CD4-positive, alpha-beta memory T cell (primary cell): Measurements from ENCODE around the gene CLC. TPM values are rescaled to one million over a fixed set of nuclear protein-coding genes. Genes with fewer than 3 reads are reported as not detected.
"Not testable (repeated sequence)": the region's sequence is repeated elsewhere in the genome, so short reads cannot be mapped to it uniquely, and the experiment has no call there.

Experiments used
- CTCF ChIA-PET: fragments of 350-600 bp; sonication (Branson Sonifier 250); formaldehyde crosslinking; loops from one replicate; lab custom pipeline; 2021; ENCODE audit warnings: inconsistent platforms; ENCODE audit not compliant: partially characterized antibody; lab: Charles Lee
- POLR2A ChIA-PET: fragments of 350-600 bp; sonication (Branson Sonifier 250); formaldehyde crosslinking; loops from one replicate; lab custom pipeline; 2021; ENCODE audit not compliant: partially characterized antibody; lab: Charles Lee
- DNase-seq, 5 donors: peaks; one replicate each; pipeline versions ENCODE4 v3.0.0 to v3.0.0-alpha.2; 2020 to 2022; ENCODE audit warnings: mixed read lengths in 1 of 5
- H3K27ac ChIP-seq: one replicate; pipeline ENCODE4 v1.7.0; 2013; ENCODE audit warnings: low read depth, low read length
- H3K27me3 ChIP-seq: 2 replicates; pipeline ENCODE4 v1.7.0; 2013; ENCODE audit warnings: mild to moderate bottlenecking, low read length, moderate library complexity; ENCODE audit not compliant: insufficient read depth
- H3K36me3 ChIP-seq: 2 replicates; pipeline ENCODE4 v1.7.0; 2013; ENCODE audit warnings: mild to moderate bottlenecking, low read length, moderate library complexity; ENCODE audit not compliant: insufficient read depth
- H3K4me1 ChIP-seq: 2 replicates; pipeline ENCODE4 v1.7.0; 2013; ENCODE audit warnings: mild to moderate bottlenecking, low read length, moderate library complexity; ENCODE audit not compliant: insufficient read depth
- H3K4me3 ChIP-seq, 2 donors: one replicate each; pipeline ENCODE4 v1.7.0; 2013; ENCODE audit warnings: low read length in 2 of 2, mild to moderate bottlenecking in 1 of 2
- H3K9me3 ChIP-seq, 2 donors: one replicate each; pipeline ENCODE4 v1.7.0; 2013; ENCODE audit warnings: low read length in 2 of 2, control low read depth in 1 of 2; ENCODE audit not compliant: control insufficient read depth in 1 of 2
- H3K27ac Mint-ChIP-seq, 7 donors: one replicate each; pipeline ENCODE4 v1.8.0; 2020 to 2021; ENCODE audit warnings: mixed read lengths in 7 of 7, mild to moderate bottlenecking in 6 of 7, inconsistent platforms in 3 of 7, moderate library complexity in 3 of 7
- H3K27me3 Mint-ChIP-seq, 2 donors: one replicate each; pipeline ENCODE4 v1.8.0; 2020 to 2021; ENCODE audit warnings: mixed read lengths in 2 of 2
- H3K36me3 Mint-ChIP-seq, 2 donors: one replicate each; pipeline ENCODE4 v1.8.0; 2020 to 2021; ENCODE audit warnings: mixed read lengths in 2 of 2, inconsistent platforms in 1 of 2, mild to moderate bottlenecking in 1 of 2
- H3K4me1 Mint-ChIP-seq, 4 donors: one replicate each; pipeline ENCODE4 v1.8.0; 2020 to 2021; ENCODE audit warnings: mixed read lengths in 4 of 4, mild to moderate bottlenecking in 1 of 4
- H3K4me3 Mint-ChIP-seq, 8 donors: one replicate each; pipeline ENCODE4 v1.8.0; 2020 to 2021; ENCODE audit warnings: mixed read lengths in 8 of 8, mild to moderate bottlenecking in 7 of 8, moderate library complexity in 6 of 8, inconsistent platforms in 3 of 8
- H3K9me3 Mint-ChIP-seq, 8 donors: one replicate each; pipeline ENCODE4 v1.8.0; 2020 to 2021; ENCODE audit warnings: mixed read lengths in 8 of 8, mild to moderate bottlenecking in 5 of 8, inconsistent platforms in 3 of 8, moderate library complexity in 1 of 8
- intact Hi-C: fragments of 100-400 bp; cut with micrococcal nuclease; formaldehyde crosslinking; loops from one replicate; pipeline ENCODE4 v1.15.1; 2023
- polyA plus RNA-seq, 2 donors: library from polyadenylated mRNA; unstranded; fragments of 300-500 nt; fragmentation: Illumina TruSeq; gene quantifications; one replicate each; pipeline ENCODE4 v1.2.3, GENCODE V29; 2021
- total RNA-seq, 2 experiments: library from RNA; stranded (reverse); gene quantifications; one replicate each; pipeline ENCODE4 v1.2.3, GENCODE V29; 2021

Gene CLC
- total and polyA plus RNA-seq, 4 experiments from 2014 or later: 0.58 to 0.96 (median 0.93) TPM; not detected in 1

- Mint-ChIP-seq H3K27me3 (peaks cover 4 to 11% of the 10 kb centered on the region in 2 donors), H3K9me3 (peaks cover 0 to 3% (median 0%) of the 10 kb centered on the region in 8 donors), H3K4me3 (no peak overlapping the region), H3K36me3 (no peaks in the 10 kb centered on the region), H3K27ac (no peak overlapping the region), H3K4me1 (peaks cover 0 to 3% (median 0%) of the 10 kb centered on the region in 4 donors)
- DNase-seq: no peak
- Histone ChIP-seq H3K27ac (no peak overlapping the region), H3K27me3 (no peaks in the 10 kb centered on the region), H3K4me3 (no peak overlapping the region), H3K4me1 (no peaks in the 10 kb centered on the region), H3K9me3 (no peaks in the 10 kb centered on the region), H3K36me3 (no peaks in the 10 kb centered on the region)
- ChIA-PET POLR2A (no interaction called here), CTCF (no interaction called here)
- intact Hi-C loops: no loop called here
Measured at GRCh38 chr19:39696387-39696786, 41.4 kb downstream of the CLC start.

- H3K36me3 ChIP-seq: no peaks in the 10 kb centered on the region
- no peak overlapping the region for H3K27ac ChIP-seq
- no peak overlapping the region for H3K27ac Mint-ChIP-seq
- no peaks in the 10 kb centered on the region for H3K9me3 ChIP-seq
- H3K27me3 ChIP-seq: no peaks in the 10 kb centered on the region
- peaks cover 0 to 3% (median 0%) of the 10 kb centered on the region in 4 donors for H3K4me1 Mint-ChIP-seq
- no peak for DNase-seq
- no peaks in the 10 kb centered on the region for H3K36me3 Mint-ChIP-seq
- H3K4me1 ChIP-seq: no peaks in the 10 kb centered on the region
- H3K9me3 Mint-ChIP-seq: peaks cover 0 to 6% (median 0%) of the 10 kb centered on the region in 8 donors
- no peak overlapping the region for H3K4me3 ChIP-seq
- H3K27me3 Mint-ChIP-seq: peaks cover 5 to 13% of the 10 kb centered on the region in 2 donors
- CTCF ChIA-PET: no interaction called here
- intact Hi-C loops: no loop called here
- POLR2A ChIA-PET: no interaction called here
- no peak overlapping the region for H3K4me3 Mint-ChIP-seq
Measured at GRCh38 chr19:39695759-39696158, 42.1 kb downstream of the CLC start.

- Mint-ChIP-seq H3K27me3 (peaks cover 5 to 13% of the 10 kb centered on the region in 2 donors), H3K4me1 (peaks cover 0 to 3% (median 0%) of the 10 kb centered on the region in 4 donors), H3K9me3 (peaks cover 0 to 23% (median 10%) of the 10 kb centered on the region in 8 donors), H3K27ac (no peak overlapping the region), H3K4me3 (no peak overlapping the region), H3K36me3 (peaks cover 0 to 4% of the 10 kb centered on the region in 2 donors)
- H3K9me3 ChIP-seq: peaks cover 0 to 3% of the 10 kb centered on the region in 2 donors
- no peaks in the 10 kb centered on the region for H3K27me3 ChIP-seq
- ChIA-PET POLR2A (no interaction called here), CTCF (no interaction called here)
- H3K4me1 ChIP-seq: no peaks in the 10 kb centered on the region
- H3K36me3 ChIP-seq: no peaks in the 10 kb centered on the region
- no peak for DNase-seq
- no peak overlapping the region for H3K27ac ChIP-seq
- intact Hi-C loops: no loop called here
- no peak overlapping the region for H3K4me3 ChIP-seq
Measured at GRCh38 chr19:39692822-39693221, 45.0 kb downstream of the CLC start.

- no peak overlapping the region for H3K27ac ChIP-seq
Measured at GRCh38 chr19:39692166-39692565, 45.7 kb downstream of the CLC start.

GRCh38 chr19:39688637-39689036, 49.2 kb downstream of the CLC start:
- H3K4me3 Mint-ChIP-seq, H3K9me3 ChIP-seq, CTCF ChIA-PET, H3K27me3 ChIP-seq, H3K27ac Mint-ChIP-seq, H3K36me3 Mint-ChIP-seq, H3K4me1 ChIP-seq, H3K27ac ChIP-seq, POLR2A ChIA-PET, DNase-seq, H3K36me3 ChIP-seq, H3K4me3 ChIP-seq, intact Hi-C loops: not testable (repeated sequence)
- Mint-ChIP-seq H3K9me3 (peaks cover 0 to 23% (median 11%) of the 10 kb centered on the region in 8 donors), H3K4me1 (peaks cover 0 to 11% (median 3%) of the 10 kb centered on the region in 4 donors), H3K27me3 (peaks cover 5 to 11% of the 10 kb centered on the region in 2 donors)

More at GRCh38 chr19:39692166-39692565, 45.7 kb downstream of the CLC start:
- ChIA-PET CTCF (no interaction called here), POLR2A (no interaction called here)
- H3K27ac Mint-ChIP-seq: peak overlapping the region in 1 of 7 donors; percentile 32
- DNase-seq: no peak
- H3K27me3 ChIP-seq: no peaks in the 10 kb centered on the region
- H3K9me3 Mint-ChIP-seq: peaks cover 0 to 23% (median 10%) of the 10 kb centered on the region in 8 donors
- no peaks in the 10 kb centered on the region for H3K4me1 ChIP-seq
- no peak overlapping the region for H3K4me3 Mint-ChIP-seq
- intact Hi-C loops: no loop called here
- peaks cover 5 to 13% of the 10 kb centered on the region in 2 donors for H3K27me3 Mint-ChIP-seq
- peaks cover 0 to 3% (median 0%) of the 10 kb centered on the region in 4 donors for H3K4me1 Mint-ChIP-seq
- H3K36me3 ChIP-seq: no peaks in the 10 kb centered on the region
- peaks cover 0 to 4% of the 10 kb centered on the region in 2 donors for H3K36me3 Mint-ChIP-seq
- H3K9me3 ChIP-seq: peaks cover 0 to 3% of the 10 kb centered on the region in 2 donors
- H3K4me3 ChIP-seq: no peak overlapping the region

- no peak for DNase-seq
- peaks cover 1 to 4% of the 10 kb centered on the region in 2 donors for H3K36me3 Mint-ChIP-seq
- peaks cover 0 to 8% (median 4%) of the 10 kb centered on the region in 4 donors for H3K4me1 Mint-ChIP-seq
- Histone ChIP-seq H3K27ac (no peak overlapping the region), H3K4me1 (no peaks in the 10 kb centered on the region), H3K27me3 (no peaks in the 10 kb centered on the region), H3K9me3 (peaks cover 0 to 3% of the 10 kb centered on the region in 2 donors), H3K4me3 (no peak overlapping the region), H3K36me3 (no peaks in the 10 kb centered on the region)
- CTCF ChIA-PET: no interaction called here
- peaks cover 8 to 11% of the 10 kb centered on the region in 2 donors for H3K27me3 Mint-ChIP-seq
- intact Hi-C loops: no loop called here
- H3K4me3 Mint-ChIP-seq: no peak overlapping the region
- H3K9me3 Mint-ChIP-seq: peaks cover 0 to 20% (median 9%) of the 10 kb centered on the region in 8 donors
- POLR2A ChIA-PET: no interaction called here
- no peak overlapping the region for H3K27ac Mint-ChIP-seq
Measured at GRCh38 chr19:39686739-39687138, 51.1 kb downstream of the CLC start.

GRCh38 chr19:39684267-39684666, 53.6 kb downstream of the CLC start:
- H3K9me3 ChIP-seq: no peaks in the 10 kb centered on the region
- H3K27me3 ChIP-seq: no peaks in the 10 kb centered on the region
- Mint-ChIP-seq H3K4me1 (peaks cover 13 to 20% (median 15%) of the 10 kb centered on the region in 4 donors), H3K4me3 (no peak overlapping the region), H3K27me3 (peaks cover 3 to 8% of the 10 kb centered on the region in 2 donors), H3K9me3 (peaks cover 0 to 10% (median 5%) of the 10 kb centered on the region in 8 donors), H3K27ac (no peak overlapping the region), H3K36me3 (peaks cover 1 to 4% of the 10 kb centered on the region in 2 donors)
- POLR2A ChIA-PET: no interaction called here
- intact Hi-C loops: no loop called here
- CTCF ChIA-PET: interaction anchor here (0.9 kb wide), 1 partner anchor 11 kb away, joined by 3 read pairs; no protein-coding TSS in a partner anchor
- peaks cover 16% of the 10 kb centered on the region for H3K4me1 ChIP-seq
- H3K27ac ChIP-seq: no peak overlapping the region
- DNase-seq: no peak
- no peak overlapping the region for H3K4me3 ChIP-seq
- no peaks in the 10 kb centered on the region for H3K36me3 ChIP-seq
